ENCODE results near the gene ADORA2A.

ADORA2A gene

DNA sequence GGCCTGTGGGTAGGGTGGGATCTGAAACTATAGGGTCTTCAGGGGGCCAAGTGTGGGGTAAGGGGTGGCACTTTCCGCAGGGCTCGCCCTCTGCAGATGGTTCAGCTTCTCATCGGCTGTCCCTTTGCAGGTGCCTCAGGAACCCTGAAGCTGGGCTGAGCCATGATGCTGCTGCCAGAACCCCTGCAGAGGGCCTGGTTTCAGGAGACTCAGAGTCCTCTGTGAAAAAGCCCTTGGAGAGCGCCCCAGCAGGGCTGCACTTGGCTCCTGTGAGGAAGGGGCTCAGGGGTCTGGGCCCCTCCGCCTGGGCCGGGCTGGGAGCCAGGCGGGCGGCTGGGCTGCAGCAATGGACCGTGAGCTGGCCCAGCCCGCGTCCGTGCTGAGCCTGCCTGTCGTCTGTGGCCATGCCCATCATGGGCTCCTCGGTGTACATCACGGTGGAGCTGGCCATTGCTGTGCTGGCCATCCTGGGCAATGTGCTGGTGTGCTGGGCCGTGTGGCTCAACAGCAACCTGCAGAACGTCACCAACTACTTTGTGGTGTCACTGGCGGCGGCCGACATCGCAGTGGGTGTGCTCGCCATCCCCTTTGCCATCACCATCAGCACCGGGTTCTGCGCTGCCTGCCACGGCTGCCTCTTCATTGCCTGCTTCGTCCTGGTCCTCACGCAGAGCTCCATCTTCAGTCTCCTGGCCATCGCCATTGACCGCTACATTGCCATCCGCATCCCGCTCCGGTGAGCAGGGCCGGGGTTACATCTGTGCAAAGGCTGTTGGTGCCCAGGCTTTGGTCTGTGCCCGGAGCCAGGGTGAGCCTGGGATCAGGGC lies 5.8 kb downstream of the ADORA2A start:
- H3F3A ChIP-seq (ENCODE audit: control insufficient read depth, insufficient read depth): peaks cover 50% of the 10 kb centered on the region
- H3K27ac ChIP-seq (ENCODE audit: low read depth, low read length): peak overlapping the region; percentile 98
- no peaks in the 10 kb centered on the region for H3K9me3 ChIP-seq (ENCODE audit: control insufficient read depth, insufficient read depth, low read length)
- peak overlapping the region; percentile 96 for H3K4me2 ChIP-seq (ENCODE audit: low read length)
- H3K9me2 ChIP-seq (replicated peaks; ENCODE audit: control insufficient read depth, low read length): no peaks in the 10 kb centered on the region
- H3K4me3 ChIP-seq (ENCODE audit: low read length): peak overlapping the region; percentile 70
- H3K27me3 ChIP-seq (ENCODE audit: control insufficient read depth, low read length): no peaks in the 10 kb centered on the region
- peaks cover 63% of the 10 kb centered on the region for H3K36me3 ChIP-seq (ENCODE audit: control insufficient read depth, low read length)
- H4K20me1 ChIP-seq (ENCODE audit: control insufficient read depth, insufficient read depth, low read depth, low read length): peaks cover 1% of the 10 kb centered on the region; the same call in 1 of the 2 replicates
- peaks cover 100% of the 10 kb centered on the region for H3K4me1 ChIP-seq (ENCODE audit: control insufficient read depth, low read length)
- TF ChIP-seq, protein P1, sequence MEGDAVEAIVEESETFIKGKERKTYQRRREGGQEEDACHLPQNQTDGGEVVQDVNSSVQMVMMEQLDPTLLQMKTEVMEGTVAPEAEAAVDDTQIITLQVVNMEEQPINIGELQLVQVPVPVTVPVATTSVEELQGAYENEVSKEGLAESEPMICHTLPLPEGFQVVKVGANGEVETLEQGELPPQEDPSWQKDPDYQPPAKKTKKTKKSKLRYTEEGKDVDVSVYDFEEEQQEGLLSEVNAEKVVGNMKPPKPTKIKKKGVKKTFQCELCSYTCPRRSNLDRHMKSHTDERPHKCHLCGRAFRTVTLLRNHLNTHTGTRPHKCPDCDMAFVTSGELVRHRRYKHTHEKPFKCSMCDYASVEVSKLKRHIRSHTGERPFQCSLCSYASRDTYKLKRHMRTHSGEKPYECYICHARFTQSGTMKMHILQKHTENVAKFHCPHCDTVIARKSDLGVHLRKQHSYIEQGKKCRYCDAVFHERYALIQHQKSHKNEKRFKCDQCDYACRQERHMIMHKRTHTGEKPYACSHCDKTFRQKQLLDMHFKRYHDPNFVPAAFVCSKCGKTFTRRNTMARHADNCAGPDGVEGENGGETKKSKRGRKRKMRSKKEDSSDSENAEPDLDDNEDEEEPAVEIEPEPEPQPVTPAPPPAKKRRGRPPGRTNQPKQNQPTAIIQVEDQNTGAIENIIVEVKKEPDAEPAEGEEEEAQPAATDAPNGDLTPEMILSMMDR (IDR thresholded peaks at IDR 0.05; ENCODE audit: low read depth, low read length, poor library complexity, severe bottlenecking): no peak
- no peak for TF ChIP-seq EZH2phosphoT487 (IDR thresholded peaks at IDR 0.05; ENCODE audit: borderline replicate concordance, low read length)
- H3K79me2 ChIP-seq (ENCODE audit: control insufficient read depth, low read length): peaks cover 82% of the 10 kb centered on the region

DNA sequence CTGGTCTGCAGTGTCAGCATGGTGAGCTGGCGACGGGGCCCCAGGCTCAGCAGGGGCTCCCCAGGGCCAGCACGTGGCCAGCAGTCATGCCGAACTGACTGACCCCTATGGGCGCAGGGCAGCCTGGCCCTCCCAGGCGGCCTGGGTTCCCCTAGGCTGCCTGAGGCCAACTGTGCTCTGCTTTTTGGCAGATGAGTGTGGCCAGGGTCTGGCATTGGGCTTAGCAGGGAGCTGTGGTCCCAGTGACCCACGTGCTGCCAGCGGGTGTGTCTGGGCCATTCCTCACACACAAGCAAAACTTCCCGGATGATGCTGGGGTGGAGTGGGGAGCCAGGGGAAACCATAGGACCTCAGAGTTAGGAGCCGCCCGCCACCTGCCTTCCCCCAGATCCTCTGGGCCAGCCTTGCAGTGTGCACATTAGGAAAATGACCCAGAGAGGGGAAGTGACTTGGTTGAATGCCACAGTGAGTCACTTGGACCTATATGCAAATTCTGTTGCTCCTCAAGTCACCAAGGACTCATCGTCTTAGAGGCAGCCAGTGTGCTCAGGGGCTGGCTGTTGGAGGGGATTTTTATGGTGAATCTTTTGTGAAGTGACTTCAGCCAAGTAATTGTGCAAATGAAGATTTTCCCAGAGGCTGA lies 6.5 kb downstream of the ADORA2A start:
- peak overlapping the region; percentile 96 for H3K4me2 ChIP-seq (ENCODE audit: low read length)
- no peaks in the 10 kb centered on the region for H3K27me3 ChIP-seq (ENCODE audit: control insufficient read depth, low read length)
- no peaks in the 10 kb centered on the region for H3K9me3 ChIP-seq (ENCODE audit: control insufficient read depth, insufficient read depth, low read length)
- peaks cover 98% of the 10 kb centered on the region for H3K4me1 ChIP-seq (ENCODE audit: control insufficient read depth, low read length)
- peaks cover 4% of the 10 kb centered on the region for H4K20me1 ChIP-seq (ENCODE audit: control insufficient read depth, insufficient read depth, low read depth, low read length)
- H3K79me2 ChIP-seq (ENCODE audit: control insufficient read depth, low read length): peaks cover 81% of the 10 kb centered on the region
- H3K27ac ChIP-seq (ENCODE audit: low read depth, low read length): peak overlapping the region; percentile 98
- no peaks in the 10 kb centered on the region for H3K9me2 ChIP-seq (replicated peaks; ENCODE audit: control insufficient read depth, low read length)
- no peak for TF ChIP-seq EZH2phosphoT487 (IDR thresholded peaks at IDR 0.05; ENCODE audit: borderline replicate concordance, low read length)
- TF ChIP-seq, protein P1 (IDR thresholded peaks at IDR 0.05; ENCODE audit: low read depth, low read length, poor library complexity, severe bottlenecking): no peak
- H3K36me3 ChIP-seq (ENCODE audit: control insufficient read depth, low read length): peaks cover 62% of the 10 kb centered on the region
- H3F3A ChIP-seq (ENCODE audit: control insufficient read depth, insufficient read depth): peaks cover 46% of the 10 kb centered on the region
- peak overlapping the region; percentile 70 for H3K4me3 ChIP-seq (ENCODE audit: low read length)

DNA sequence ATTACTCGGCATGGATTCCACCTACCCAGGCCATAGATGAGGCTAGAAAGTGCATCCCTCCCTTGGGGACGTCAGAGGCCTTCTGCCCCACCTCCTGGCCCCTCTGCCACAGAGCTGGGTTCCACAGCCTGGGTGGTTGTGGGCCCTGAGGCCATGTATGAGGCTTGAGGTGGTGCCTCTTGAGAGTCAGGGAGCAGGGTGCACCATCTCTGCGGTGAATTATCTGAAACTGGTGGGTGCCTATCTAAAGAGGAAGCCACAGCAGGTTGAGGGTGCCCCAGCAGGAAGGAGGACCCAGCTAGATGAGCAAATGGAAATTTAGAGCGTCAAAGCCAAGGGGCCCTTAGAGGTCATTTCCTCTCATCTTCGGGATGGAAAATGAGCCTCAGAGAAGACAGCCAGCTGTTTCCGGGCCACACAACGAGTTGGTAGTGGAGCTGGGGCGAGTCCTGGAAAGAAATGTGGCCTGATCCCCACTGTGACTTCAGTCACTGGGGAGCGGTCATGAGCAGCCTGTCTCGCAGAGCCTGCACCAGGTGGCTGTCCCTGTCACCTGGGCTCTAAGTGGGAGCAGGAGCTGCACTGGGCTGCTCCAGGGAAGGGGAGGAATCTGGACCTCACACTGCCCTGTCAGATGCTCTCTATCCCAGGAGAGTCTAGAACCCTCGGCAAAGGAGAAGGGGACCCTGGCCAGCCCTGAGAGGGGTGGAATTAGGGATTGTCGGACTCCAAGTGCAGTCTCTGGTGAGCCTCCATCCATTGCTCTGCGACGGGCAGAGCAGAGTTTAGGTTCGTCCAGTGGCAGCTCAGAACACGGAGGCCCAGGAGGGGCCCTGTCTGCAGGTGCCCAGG lies 7.3 kb downstream of the ADORA2A start:
- no peaks in the 10 kb centered on the region for H3K27me3 ChIP-seq (ENCODE audit: control insufficient read depth, low read length)
- peaks cover 80% of the 10 kb centered on the region for H3K79me2 ChIP-seq (ENCODE audit: control insufficient read depth, low read length)
- peaks cover 42% of the 10 kb centered on the region for H3F3A ChIP-seq (ENCODE audit: control insufficient read depth, insufficient read depth)
- H3K36me3 ChIP-seq (ENCODE audit: control insufficient read depth, low read length): peaks cover 64% of the 10 kb centered on the region
- peaks cover 4% of the 10 kb centered on the region for H4K20me1 ChIP-seq (ENCODE audit: control insufficient read depth, insufficient read depth, low read depth, low read length)
- H3K9me2 ChIP-seq (replicated peaks; ENCODE audit: control insufficient read depth, low read length): no peaks in the 10 kb centered on the region
- no peak for TF ChIP-seq EZH2phosphoT487 (IDR thresholded peaks at IDR 0.05; ENCODE audit: borderline replicate concordance, low read length)
- TF ChIP-seq, protein P1 (IDR thresholded peaks at IDR 0.05; ENCODE audit: low read depth, low read length, poor library complexity, severe bottlenecking): no peak
- H3K27ac ChIP-seq (ENCODE audit: low read depth, low read length): peak overlapping the region; percentile 98
- H3K4me3 ChIP-seq (ENCODE audit: low read length): peak overlapping the region; percentile 70
- no peaks in the 10 kb centered on the region for H3K9me3 ChIP-seq (ENCODE audit: control insufficient read depth, insufficient read depth, low read length)
- H3K4me2 ChIP-seq (ENCODE audit: low read length): peak overlapping the region; percentile 96
- peaks cover 91% of the 10 kb centered on the region for H3K4me1 ChIP-seq (ENCODE audit: control insufficient read depth, low read length)
